ENCODE results near the gene CLP1. TPM values are rescaled to one million over a fixed set of nuclear protein-coding genes. Genes with fewer than 3 reads are reported as not detected.
A peak's percentile ranks its signal among the peaks of the same experiment; 100 is the strongest.
"Not testable (repeated sequence)": the region's sequence is repeated elsewhere in the genome, so short reads cannot be mapped to it uniquely, and the experiment has no call there.

CLP1 gene
- total RNA-seq, 2 experiments from 2014 or later = 11.9 to 15.9 TPM

DNA sequence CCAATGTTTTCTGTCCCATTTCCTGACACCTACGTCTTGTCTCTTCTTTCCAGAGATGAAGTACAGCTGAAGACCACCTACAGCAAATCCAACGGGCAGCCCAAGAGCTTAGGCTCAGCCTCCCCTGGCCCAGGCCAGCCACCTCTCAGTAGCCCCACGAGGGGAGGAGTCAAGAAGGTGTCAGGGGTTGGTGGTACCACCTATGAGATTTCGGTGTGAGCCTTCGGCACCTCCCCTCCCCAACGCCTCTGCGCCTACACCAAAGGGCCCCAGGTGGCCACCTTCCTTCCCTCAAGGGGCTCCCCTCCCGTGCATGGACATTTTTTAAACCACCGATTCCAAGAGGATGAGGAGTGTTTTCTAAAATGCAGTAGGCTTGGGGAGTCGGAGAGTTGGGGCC is 42.3 kb downstream of the CLP1 start:
- H3K36me3 Mint-ChIP-seq (ENCODE audit: low read depth) = peaks cover 46% of the 10 kb centered on the region
- CTCF ChIA-PET = interaction anchor here (1.3 kb wide), 1 partner anchor 24 kb away, joined by 3 read pairs; no protein-coding TSS in a partner anchor
- ATAC-seq = no peak
- POLR2A ChIA-PET = no interaction called here
- H3K27me3 Mint-ChIP-seq = no peaks in the 10 kb centered on the region
- H3K4me3 Mint-ChIP-seq = no peak overlapping the region
- DNase-seq = no peak
- H3K9me3 Mint-ChIP-seq (ENCODE audit: low read depth) = no peaks in the 10 kb centered on the region
- no peaks in the 10 kb centered on the region for H3K4me1 Mint-ChIP-seq
- no peak overlapping the region for H3K27ac Mint-ChIP-seq
- intact Hi-C loops (cut with DNase I, micrococcal nuclease) = no loop called here

DNA sequence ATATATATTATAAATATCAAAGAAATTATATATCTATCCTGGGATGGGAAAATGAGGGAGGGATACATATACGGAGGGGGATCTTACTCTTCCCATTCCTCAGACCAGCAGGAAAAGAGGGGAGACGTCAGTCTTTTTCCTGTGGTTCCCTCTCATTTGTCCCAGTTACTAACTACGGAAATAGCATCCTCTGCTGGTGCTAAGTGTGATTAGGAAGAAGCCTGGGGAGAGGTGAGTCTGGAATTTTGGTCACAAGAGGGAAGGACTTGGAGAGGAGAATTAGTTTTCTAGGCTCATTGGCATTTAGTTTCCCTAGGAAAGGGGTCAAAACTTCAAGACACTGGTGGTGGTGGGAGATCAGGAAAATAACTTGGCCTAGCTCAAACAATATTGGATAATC is 42.9 kb downstream of the CLP1 start:
- H3K27ac Mint-ChIP-seq = no peak overlapping the region
- DNase-seq (no peak), ATAC-seq (no peak)
- H3K27me3 Mint-ChIP-seq = no peaks in the 10 kb centered on the region
- H3K36me3 Mint-ChIP-seq (ENCODE audit: low read depth) = peaks cover 43% of the 10 kb centered on the region
- no peaks in the 10 kb centered on the region for H3K4me1 Mint-ChIP-seq
- intact Hi-C loops (cut with DNase I, micrococcal nuclease) = no loop called here
- H3K9me3 Mint-ChIP-seq (ENCODE audit: low read depth) = no peaks in the 10 kb centered on the region
- POLR2A ChIA-PET = no interaction called here
- CTCF ChIA-PET = no interaction called here
- H3K4me3 Mint-ChIP-seq = no peak overlapping the region

DNA sequence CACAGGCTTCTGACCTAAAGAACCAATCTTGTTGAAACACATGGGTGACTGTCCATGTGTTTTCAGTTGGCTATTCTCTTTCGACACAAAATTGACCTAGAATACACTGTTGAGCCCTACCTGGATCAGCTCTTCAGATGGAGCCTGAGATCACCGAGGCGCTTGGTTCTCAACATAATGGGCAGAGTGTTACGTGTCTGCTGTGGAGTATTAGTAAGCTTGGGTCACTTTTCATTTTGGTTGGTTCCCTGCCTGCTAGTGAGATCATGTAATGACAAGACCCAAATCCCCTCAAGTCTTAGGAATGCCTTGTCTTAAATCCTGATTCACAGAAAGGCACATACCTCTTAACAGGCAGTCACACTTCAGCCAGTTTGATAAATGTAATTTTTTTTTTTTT is 45.8 kb downstream of the CLP1 start:
- H3K9me3 Mint-ChIP-seq (ENCODE audit: low read depth) = no peaks in the 10 kb centered on the region
- H3K4me3 Mint-ChIP-seq = no peak overlapping the region
- DNase-seq (no peak), ATAC-seq (no peak)
- peaks cover 4% of the 10 kb centered on the region for H3K4me1 Mint-ChIP-seq
- peak overlapping the region; percentile 37 for H3K27ac Mint-ChIP-seq
- CTCF ChIA-PET = interaction anchor here (0.6 to 2.1 kb wide), 7 partner anchors 10 to 733 kb away, joined by 3 to 11 read pairs (median 3); no protein-coding TSS in a partner anchor
- POLR2A ChIA-PET = interaction anchor here (0.7 kb wide), 1 partner anchor 19 kb away, joined by 3 read pairs; no protein-coding TSS in a partner anchor
- intact Hi-C loops (cut with DNase I, micrococcal nuclease) = no loop called here
- H3K36me3 Mint-ChIP-seq (ENCODE audit: low read depth) = peaks cover 34% of the 10 kb centered on the region
- no peaks in the 10 kb centered on the region for H3K27me3 Mint-ChIP-seq

DNA sequence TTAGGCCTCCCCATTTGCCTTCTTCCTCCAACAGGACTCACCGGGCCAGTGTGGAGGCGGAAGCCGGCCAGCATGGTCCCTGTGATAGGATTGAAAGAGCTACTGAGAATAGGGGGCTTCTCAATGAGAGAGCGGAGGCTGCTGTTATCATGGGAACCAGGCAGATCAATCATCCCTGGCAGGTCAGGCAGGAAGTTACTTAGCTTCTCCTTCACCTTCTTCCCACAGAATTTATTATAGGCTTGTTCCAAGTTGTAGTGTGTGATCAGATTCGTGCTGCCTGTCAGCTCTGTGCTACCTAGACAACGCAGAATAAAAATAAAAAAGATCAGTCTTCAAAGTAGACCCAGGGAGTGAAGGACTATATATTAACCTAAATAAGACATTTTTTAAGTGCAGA is 47.4 kb downstream of the CLP1 start:
- peaks cover 21% of the 10 kb centered on the region for H3K36me3 Mint-ChIP-seq (ENCODE audit: low read depth)
- no peaks in the 10 kb centered on the region for H3K9me3 Mint-ChIP-seq (ENCODE audit: low read depth)
- no peak overlapping the region for H3K4me3 Mint-ChIP-seq
- intact Hi-C loops (cut with DNase I, micrococcal nuclease) = no loop called here
- ATAC-seq (no peak), DNase-seq (no peak)
- ChIA-PET CTCF (no interaction called here), POLR2A (interaction anchor here (0.7 kb wide), 1 partner anchor 95 kb away, joined by 3 read pairs; no protein-coding TSS in a partner anchor)
- peaks cover 12% of the 10 kb centered on the region for H3K4me1 Mint-ChIP-seq
- H3K27ac Mint-ChIP-seq = no peak overlapping the region
- H3K27me3 Mint-ChIP-seq = no peaks in the 10 kb centered on the region

DNA sequence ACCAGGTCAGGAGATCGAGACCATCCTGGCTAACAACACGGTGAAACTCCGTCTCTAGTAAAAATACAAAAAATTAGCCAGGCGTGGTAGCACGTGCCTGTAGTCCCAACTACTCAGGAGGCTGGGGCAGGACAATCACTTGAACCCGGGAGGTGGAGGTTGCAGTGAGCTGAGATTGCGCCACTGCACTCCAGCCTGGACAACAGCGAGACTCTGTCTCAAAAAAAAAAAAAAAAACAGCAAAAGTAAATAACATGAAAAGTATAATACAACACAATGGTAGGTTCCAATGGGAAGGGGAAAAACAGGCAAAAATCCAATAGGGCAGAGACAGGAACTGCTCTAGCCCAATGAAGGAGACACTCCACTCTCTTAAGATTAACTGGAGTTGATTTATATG is 47.9 kb downstream of the CLP1 start:
- H3K9me3 Mint-ChIP-seq (ENCODE audit: low read depth); ATAC-seq; H3K27ac Mint-ChIP-seq; DNase-seq; CTCF ChIA-PET; H3K27me3 Mint-ChIP-seq; H3K4me3 Mint-ChIP-seq; intact Hi-C loops (cut with DNase I, micrococcal nuclease): not testable (repeated sequence)
- H3K36me3 Mint-ChIP-seq (ENCODE audit: low read depth) = peaks cover 18% of the 10 kb centered on the region
- POLR2A ChIA-PET = interaction anchor here (0.7 kb wide), 1 partner anchor 95 kb away, joined by 3 read pairs; no protein-coding TSS in a partner anchor
- H3K4me1 Mint-ChIP-seq = peaks cover 17% of the 10 kb centered on the region

DNA sequence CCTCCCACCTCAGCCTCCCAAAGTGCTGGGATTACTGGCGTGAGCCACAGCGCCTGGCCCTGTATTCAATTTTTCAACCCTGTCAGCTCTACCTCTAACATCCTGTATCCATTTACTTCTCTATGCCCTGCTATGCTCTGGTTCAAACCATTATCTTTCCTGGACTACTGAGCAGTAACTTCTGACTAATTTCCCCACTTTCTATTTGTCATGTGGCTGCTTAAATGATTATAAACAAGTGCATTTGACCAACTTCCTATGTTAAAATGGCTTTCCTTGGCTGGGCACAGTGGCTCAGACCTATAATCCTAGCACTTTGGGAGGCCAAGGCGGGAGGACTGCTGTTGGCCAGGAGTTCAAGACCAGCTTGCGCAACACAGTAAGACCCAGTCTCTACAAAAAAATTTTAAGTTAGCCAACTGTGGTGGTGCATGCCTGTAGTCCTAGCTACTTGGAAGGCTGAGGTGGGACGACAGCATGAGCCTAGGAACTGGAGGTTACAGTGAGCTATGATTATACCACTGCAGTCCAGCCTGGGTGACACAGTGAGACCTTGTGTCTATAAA is 52.3 kb downstream of the CLP1 start:
- Mint-ChIP-seq H3K27ac (peak overlapping the region; percentile 42), H3K4me1 (peaks cover 48% of the 10 kb centered on the region), H3K4me3 (no peak overlapping the region), H3K36me3 (ENCODE audit: low read depth) (peaks cover 12% of the 10 kb centered on the region), H3K27me3 (no peaks in the 10 kb centered on the region), H3K9me3 (ENCODE audit: low read depth) (no peaks in the 10 kb centered on the region)
- no peak for DNase-seq
- ChIA-PET POLR2A (interaction anchor here (0.6 to 2.6 kb wide), 3 partner anchors 18 to 51 kb away, joined by 3 to 16 read pairs (median 7); partner anchors contain the start of gene SELENOH), CTCF (interaction anchor here (0.6 to 1.2 kb wide), 6 partner anchors 8 to 91 kb away, joined by 3 to 7 read pairs (median 3); no protein-coding TSS in a partner anchor)
- intact Hi-C loops (cut with DNase I, micrococcal nuclease) = loop anchor here in 1 of 2 experiments (5.0 kb wide), 2 partner anchors 143 to 283 kb away; partner anchors contain the start of genes SLC43A3 and UBE2L6
- no peak for ATAC-seq

Small RNAs within 50 kb of the gene (microRNA-seq; reads per million reads assigned to microRNA genes)
- 311 reads per million, percentile 77 among the genes with 10 or more reads in this experiment for gene MIR130A (ENCODE audit: borderline replicate concordance)

Other genes starting within 250 kb of the CLP1 start
- gene SLC43A3, start 230.6 kb upstream of the CLP1 start, total RNA-seq = 100 to 1,000 TPM; 268 to 333 TPM
- gene RTN4RL2, start 197.2 kb upstream of the CLP1 start, total RNA-seq = under 1 TPM; 0.33 to 0.39 TPM
- gene SLC43A1, start 142.1 kb upstream of the CLP1 start, total RNA-seq = 10 to 100 TPM; 27.6 to 28.7 TPM
- gene TIMM10, start 127.0 kb upstream of the CLP1 start, total RNA-seq = 100 to 1,000 TPM; 124 to 158 TPM
- not detected for gene SMTNL1, start 120.2 kb upstream of the CLP1 start, total RNA-seq
- 100 to 1,000 TPM; 179 to 252 TPM for gene UBE2L6, start 90.1 kb upstream of the CLP1 start, total RNA-seq
- gene SERPING1, start 60.1 kb upstream of the CLP1 start, total RNA-seq = under 1 TPM; 0.51 to 0.87 TPM
- gene YPEL4, start 7.8 kb upstream of the CLP1 start, total RNA-seq = under 1 TPM; 0.43 to 0.47 TPM
- 10 to 100 TPM; 46.2 to 60.0 TPM for gene ZDHHC5, start 10.4 kb downstream of the CLP1 start, total RNA-seq
- gene MED19, start 54.5 kb downstream of the CLP1 start, total RNA-seq = 10 to 100 TPM in 1 of 2 experiments, 1 to 10 TPM in 1; 8.6 to 10.6 TPM
- gene TMX2, start 54.8 kb downstream of the CLP1 start, total RNA-seq = 10 to 100 TPM; 59.8 to 72.5 TPM
- gene SELENOH, start 83.7 kb downstream of the CLP1 start, total RNA-seq = 100 to 1,000 TPM; 117 to 244 TPM
- gene BTBD18, start 94.1 kb downstream of the CLP1 start, total RNA-seq = not detected
- 1 to 10 TPM; 6.7 to 7.4 TPM for gene CTNND1, start 104.0 kb downstream of the CLP1 start, total RNA-seq

Data from activated CD4-positive, alpha-beta T cell treated with anti-CD3 and anti-CD28 coated beads for 36 hours (primary cell).